Measurements from ENCODE around the gene DGKI. TPM values are rescaled to one million over a fixed set of nuclear protein-coding genes. Genes with fewer than 3 reads are reported as not detected.

The DGKI gene
- polyA plus RNA-seq, 2 of the 4 experiments (the other 2 are of a cell fraction): 0.05 to 0.08 TPM

DNA sequence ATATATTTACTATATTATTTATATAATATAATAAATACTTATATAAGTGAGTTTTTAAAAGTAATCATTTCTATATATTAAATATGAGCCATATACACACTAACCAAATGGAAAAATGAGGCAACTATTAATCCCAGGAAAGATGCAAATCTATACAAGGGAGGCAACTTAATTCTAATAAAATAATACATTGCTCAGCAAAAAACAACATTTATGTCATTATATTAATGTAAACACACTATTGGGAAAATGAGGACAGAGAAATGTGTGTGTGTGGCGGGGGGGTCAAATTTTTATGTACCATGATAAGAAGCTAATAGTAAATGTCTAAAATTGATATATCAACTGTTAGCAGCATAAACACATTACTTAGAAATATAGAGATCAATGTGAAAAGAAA, 23.3 kb upstream of the DGKI start:
- WGBS (ENCODE audit: missing lambda C conversion rate): 92% methylated on average over 1 of the region's 1 CpG
- H3K9me3 ChIP-seq: peaks cover 9% of the 10 kb centered on the region; the same call in 1 of the 3 replicates
- TF ChIP-seq RAD21 (conservative IDR thresholded peaks at IDR 0.05 in 1 of 2, IDR thresholded peaks at IDR 0.05 in 1 of 2): no peak
- TF ChIP-seq MAFK (IDR thresholded peaks at IDR 0.05; ENCODE audit: partially characterized antibody): peak; percentile 58
- H3K27ac ChIP-seq: no peak overlapping the region
- FAIRE-seq (no peak), DNase-seq (ENCODE audit: low read depth in 1 of 2, low spot score in 1 of 2) (no peak), ATAC-seq (no peak)
- ChIA-PET POLR2A (no interaction called here), CTCF (interaction anchor here (1.3 to 1.5 kb wide), 2 partner anchors 13 to 18 kb away, joined by 3 to 7 read pairs; no protein-coding TSS in a partner anchor)
- H3K4me2 ChIP-seq: no peak overlapping the region
- H3K4me1 ChIP-seq: peaks cover 5% of the 10 kb centered on the region; the same call in 1 of the 3 replicates
- no peak overlapping the region for H3K4me3 ChIP-seq

DNA sequence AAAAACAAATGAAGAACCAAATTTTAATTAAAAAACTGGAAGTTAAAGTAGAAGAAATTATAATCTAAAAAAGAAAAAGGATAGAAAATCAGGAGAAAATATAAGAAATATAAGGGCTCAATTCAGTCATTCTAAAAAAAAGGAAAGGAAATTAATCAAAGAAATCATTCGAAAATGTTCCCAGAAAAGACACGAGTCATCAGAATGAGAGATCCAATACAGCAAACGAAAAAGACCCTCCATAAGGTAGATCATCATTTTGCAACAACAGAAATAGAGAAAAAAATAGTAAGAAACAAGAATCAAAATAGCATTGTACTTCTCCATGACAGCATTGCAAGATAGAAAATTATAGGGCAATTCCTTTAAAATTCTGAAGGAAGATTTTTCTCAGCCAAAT, 22.5 kb upstream of the DGKI start:
- ATAC-seq (no peak), FAIRE-seq (no peak), DNase-seq (ENCODE audit: low read depth in 1 of 2, low spot score in 1 of 2) (no peak)
- H3K4me2 ChIP-seq: no peak overlapping the region
- CTCF ChIA-PET: interaction anchor here (0.6 to 1.3 kb wide), 2 partner anchors 18 to 34 kb away, joined by 3 read pairs; no protein-coding TSS in a partner anchor
- peaks cover 9% of the 10 kb centered on the region; the same call in 1 of the 3 replicates for H3K9me3 ChIP-seq
- H3K4me3 ChIP-seq: no peak overlapping the region
- H3K4me1 ChIP-seq: peaks cover 2% of the 10 kb centered on the region; the same call in 1 of the 3 replicates
- H3K27ac ChIP-seq: no peak overlapping the region
- 86% methylated on average over 3 of the region's 3 CpGs for WGBS (ENCODE audit: missing lambda C conversion rate)
- TF ChIP-seq ZFP36 (IDR thresholded peaks at IDR 0.05; ENCODE audit: borderline replicate concordance, partially characterized antibody) (no peak), MAFK (IDR thresholded peaks at IDR 0.05; ENCODE audit: partially characterized antibody) (peak; percentile 59), TFCP2L1 (CRISPR knock-in tag; IDR thresholded peaks at IDR 0.05) (no peak), SREBF2 (IDR thresholded peaks at IDR 0.05) (no peak), NR3C1 (IDR thresholded peaks at IDR 0.05) (no peak), SMC3 (IDR thresholded peaks at IDR 0.05) (no peak)
- TF ChIP-seq, protein P1, sequence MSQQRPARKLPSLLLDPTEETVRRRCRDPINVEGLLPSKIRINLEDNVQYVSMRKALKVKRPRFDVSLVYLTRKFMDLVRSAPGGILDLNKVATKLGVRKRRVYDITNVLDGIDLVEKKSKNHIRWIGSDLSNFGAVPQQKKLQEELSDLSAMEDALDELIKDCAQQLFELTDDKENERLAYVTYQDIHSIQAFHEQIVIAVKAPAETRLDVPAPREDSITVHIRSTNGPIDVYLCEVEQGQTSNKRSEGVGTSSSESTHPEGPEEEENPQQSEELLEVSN (IDR thresholded peaks at IDR 0.05; ENCODE audit: borderline replicate concordance, low read depth): no peak
- TF ChIP-seq, protein P2, sequence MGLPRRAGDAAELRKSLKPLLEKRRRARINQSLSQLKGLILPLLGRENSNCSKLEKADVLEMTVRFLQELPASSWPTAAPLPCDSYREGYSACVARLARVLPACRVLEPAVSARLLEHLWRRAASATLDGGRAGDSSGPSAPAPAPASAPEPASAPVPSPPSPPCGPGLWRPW (IDR thresholded peaks at IDR 0.05): no peak
- POLR2A ChIA-PET: no interaction called here

DNA sequence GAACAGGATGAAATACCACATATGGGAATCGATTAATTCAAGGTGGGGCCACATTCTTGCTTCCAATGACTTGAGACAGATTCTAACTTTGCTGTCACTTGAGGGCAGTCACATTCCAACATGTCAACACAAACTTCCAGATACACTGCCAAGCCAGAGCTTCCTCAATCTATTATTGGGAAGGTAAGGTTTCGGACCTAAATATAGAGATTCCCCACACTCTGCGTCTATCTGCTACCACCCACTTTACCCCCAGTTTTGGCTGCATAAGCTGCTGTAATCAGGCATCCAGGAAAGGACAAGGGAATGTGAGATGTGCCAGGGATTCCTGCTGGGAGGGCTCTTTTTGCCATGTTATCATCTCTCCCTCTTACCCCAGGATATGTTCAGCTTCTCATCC, 20.5 kb upstream of the DGKI start:
- no peak overlapping the region for H3K4me2 ChIP-seq
- CTCF ChIA-PET: interaction anchor here (1.2 kb wide), 1 partner anchor 211 kb away, joined by 4 read pairs; no protein-coding TSS in a partner anchor
- whole genome bisulfite sequencing (ENCODE audit: missing lambda C conversion rate): 93% methylated on average over 3 of the region's 3 CpGs
- ATAC-seq (no peak), DNase-seq (ENCODE audit: low read depth in 1 of 2, low spot score in 1 of 2) (no peak), FAIRE-seq (no peak)
- H3K27ac ChIP-seq: no peak overlapping the region
- H3K4me1 ChIP-seq: no peaks in the 10 kb centered on the region
- TF ChIP-seq NPAS2 (CRISPR knock-in tag; IDR thresholded peaks at IDR 0.05; ENCODE audit: borderline replicate concordance) (no peak), RCOR1 (IDR thresholded peaks at IDR 0.05; ENCODE audit: low read depth, low read length) (no peak), JUN (IDR thresholded peaks at IDR 0.05) (no peak), JUNB (IDR thresholded peaks at IDR 0.05) (no peak)
- POLR2A ChIA-PET: no interaction called here
- H3K9me3 ChIP-seq: peaks cover 9% of the 10 kb centered on the region; the same call in 1 of the 3 replicates
- H3K4me3 ChIP-seq: no peak overlapping the region

DNA sequence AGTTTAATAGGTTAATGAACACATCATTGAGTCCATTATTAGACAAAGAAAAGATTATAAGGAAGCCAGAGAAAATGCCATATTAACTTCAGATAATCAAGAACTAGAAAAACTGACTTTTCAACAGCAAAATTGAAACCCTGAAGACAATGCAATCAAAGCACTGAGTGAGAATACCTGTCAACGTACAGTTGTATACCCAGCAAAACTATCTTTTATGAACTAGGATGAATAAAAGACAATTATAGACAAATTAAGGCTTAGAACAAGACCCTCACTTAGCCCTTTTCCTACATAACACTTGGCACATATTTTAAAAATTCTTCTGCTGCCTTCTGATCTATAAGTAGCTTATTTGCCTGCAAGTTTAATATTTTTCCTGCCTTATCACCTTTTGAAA, 19.0 kb upstream of the DGKI start:
- no peak for DNase-seq (ENCODE audit: low read depth in 1 of 2, low spot score in 1 of 2)
- ChIA-PET POLR2A (no interaction called here), CTCF (no interaction called here)
- Histone ChIP-seq H3K27ac (no peak overlapping the region), H3K4me3 (no peak overlapping the region), H3K4me1 (no peaks in the 10 kb centered on the region), H3K4me2 (no peak overlapping the region), H3K9me3 (peaks cover 9% of the 10 kb centered on the region; the same call in 1 of the 3 replicates)
- ATAC-seq: no peak
- no peak for FAIRE-seq
- 84% methylated on average over 1 of the region's 1 CpG for WGBS (ENCODE audit: missing lambda C conversion rate)
- TF ChIP-seq, protein P3, sequence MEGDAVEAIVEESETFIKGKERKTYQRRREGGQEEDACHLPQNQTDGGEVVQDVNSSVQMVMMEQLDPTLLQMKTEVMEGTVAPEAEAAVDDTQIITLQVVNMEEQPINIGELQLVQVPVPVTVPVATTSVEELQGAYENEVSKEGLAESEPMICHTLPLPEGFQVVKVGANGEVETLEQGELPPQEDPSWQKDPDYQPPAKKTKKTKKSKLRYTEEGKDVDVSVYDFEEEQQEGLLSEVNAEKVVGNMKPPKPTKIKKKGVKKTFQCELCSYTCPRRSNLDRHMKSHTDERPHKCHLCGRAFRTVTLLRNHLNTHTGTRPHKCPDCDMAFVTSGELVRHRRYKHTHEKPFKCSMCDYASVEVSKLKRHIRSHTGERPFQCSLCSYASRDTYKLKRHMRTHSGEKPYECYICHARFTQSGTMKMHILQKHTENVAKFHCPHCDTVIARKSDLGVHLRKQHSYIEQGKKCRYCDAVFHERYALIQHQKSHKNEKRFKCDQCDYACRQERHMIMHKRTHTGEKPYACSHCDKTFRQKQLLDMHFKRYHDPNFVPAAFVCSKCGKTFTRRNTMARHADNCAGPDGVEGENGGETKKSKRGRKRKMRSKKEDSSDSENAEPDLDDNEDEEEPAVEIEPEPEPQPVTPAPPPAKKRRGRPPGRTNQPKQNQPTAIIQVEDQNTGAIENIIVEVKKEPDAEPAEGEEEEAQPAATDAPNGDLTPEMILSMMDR (IDR thresholded peaks at IDR 0.05): no peak
- TF ChIP-seq EP300 (IDR thresholded peaks at IDR 0.05) (no peak), POLR2AphosphoS2 (conservative IDR thresholded peaks at IDR 0.05; ENCODE audit: low read length) (no peak), HOXB5 (CRISPR knock-in tag; IDR thresholded peaks at IDR 0.05) (no peak), EHF (CRISPR knock-in tag; IDR thresholded peaks at IDR 0.05) (no peak), MAZ (IDR thresholded peaks at IDR 0.05; ENCODE audit: borderline replicate concordance, low read depth, low read length) (no peak), CBX8 (IDR thresholded peaks at IDR 0.05) (no peak), NR3C1 (IDR thresholded peaks at IDR 0.05) (no peak), TP53 (CRISPR knock-in tag; IDR thresholded peaks at IDR 0.05) (no peak), RCOR1 (IDR thresholded peaks at IDR 0.05; ENCODE audit: low read depth, low read length) (no peak), ZSCAN20 (CRISPR knock-in tag; IDR thresholded peaks at IDR 0.05) (no peak), SMC3 (IDR thresholded peaks at IDR 0.05) (no peak), KDM5A (IDR thresholded peaks at IDR 0.05) (no peak)
- TF ChIP-seq, protein P4, sequence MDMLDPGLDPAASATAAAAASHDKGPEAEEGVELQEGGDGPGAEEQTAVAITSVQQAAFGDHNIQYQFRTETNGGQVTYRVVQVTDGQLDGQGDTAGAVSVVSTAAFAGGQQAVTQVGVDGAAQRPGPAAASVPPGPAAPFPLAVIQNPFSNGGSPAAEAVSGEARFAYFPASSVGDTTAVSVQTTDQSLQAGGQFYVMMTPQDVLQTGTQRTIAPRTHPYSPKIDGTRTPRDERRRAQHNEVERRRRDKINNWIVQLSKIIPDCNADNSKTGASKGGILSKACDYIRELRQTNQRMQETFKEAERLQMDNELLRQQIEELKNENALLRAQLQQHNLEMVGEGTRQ (IDR thresholded peaks at IDR 0.05): no peak
- TF ChIP-seq, protein P5, sequence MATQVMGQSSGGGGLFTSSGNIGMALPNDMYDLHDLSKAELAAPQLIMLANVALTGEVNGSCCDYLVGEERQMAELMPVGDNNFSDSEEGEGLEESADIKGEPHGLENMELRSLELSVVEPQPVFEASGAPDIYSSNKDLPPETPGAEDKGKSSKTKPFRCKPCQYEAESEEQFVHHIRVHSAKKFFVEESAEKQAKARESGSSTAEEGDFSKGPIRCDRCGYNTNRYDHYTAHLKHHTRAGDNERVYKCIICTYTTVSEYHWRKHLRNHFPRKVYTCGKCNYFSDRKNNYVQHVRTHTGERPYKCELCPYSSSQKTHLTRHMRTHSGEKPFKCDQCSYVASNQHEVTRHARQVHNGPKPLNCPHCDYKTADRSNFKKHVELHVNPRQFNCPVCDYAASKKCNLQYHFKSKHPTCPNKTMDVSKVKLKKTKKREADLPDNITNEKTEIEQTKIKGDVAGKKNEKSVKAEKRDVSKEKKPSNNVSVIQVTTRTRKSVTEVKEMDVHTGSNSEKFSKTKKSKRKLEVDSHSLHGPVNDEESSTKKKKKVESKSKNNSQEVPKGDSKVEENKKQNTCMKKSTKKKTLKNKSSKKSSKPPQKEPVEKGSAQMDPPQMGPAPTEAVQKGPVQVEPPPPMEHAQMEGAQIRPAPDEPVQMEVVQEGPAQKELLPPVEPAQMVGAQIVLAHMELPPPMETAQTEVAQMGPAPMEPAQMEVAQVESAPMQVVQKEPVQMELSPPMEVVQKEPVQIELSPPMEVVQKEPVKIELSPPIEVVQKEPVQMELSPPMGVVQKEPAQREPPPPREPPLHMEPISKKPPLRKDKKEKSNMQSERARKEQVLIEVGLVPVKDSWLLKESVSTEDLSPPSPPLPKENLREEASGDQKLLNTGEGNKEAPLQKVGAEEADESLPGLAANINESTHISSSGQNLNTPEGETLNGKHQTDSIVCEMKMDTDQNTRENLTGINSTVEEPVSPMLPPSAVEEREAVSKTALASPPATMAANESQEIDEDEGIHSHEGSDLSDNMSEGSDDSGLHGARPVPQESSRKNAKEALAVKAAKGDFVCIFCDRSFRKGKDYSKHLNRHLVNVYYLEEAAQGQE (IDR thresholded peaks at IDR 0.05): no peak
